K562 (cell line): ENCODE results near the gene NRG2. TPM values are rescaled to one million over a fixed set of nuclear protein-coding genes. Genes with fewer than 3 reads are reported as not detected.

Source experiments
- ATAC-seq: fragments of 200-7000 bp; cut with Tn5 transposase; 3 replicates; pipeline ENCODE4 v1.9.1; 2020; ENCODE audit warnings: moderate library complexity
- BruUV-seq: library from RNA; stranded (reverse); fragments of 400-500 nt; replicated peaks from 2 replicates; lab custom pipeline; 2021; lab: Mats Ljungman, UMichigan
- CTCF ChIA-PET: fragments of 300-600 bp; formaldehyde crosslinking; extraction: SDS; loops from one replicate; lab custom pipeline; 2021; ENCODE audit warnings: low intra/inter-chr PET ratio; lab: Yijun Ruan, JAX
- POLR2A ChIA-PET: fragments of 300-600, 350-650 bp; sonication (Branson Sonifier 250); formaldehyde crosslinking; extraction: SDS; loops from one replicate; lab custom pipeline; 2021; ENCODE audit warnings: antibody characterized with exemption, inconsistent platforms; lab: Yijun Ruan, JAX
- DNase-seq, 4 experiments: peaks; one replicate each; pipeline versions ENCODE4 v3.0.0 to v3.0.0-alpha.2; 2011 to 2018; ENCODE audit warnings: low spot score in 3 of 4, mixed read lengths in 3 of 4; ENCODE audit errors: extremely low read depth in 1 of 4
- FAIRE-seq: peaks from 2 replicates; lab custom pipeline; 2011; peaks lifted over from hg19 to GRCh38; lab: Jason Lieb, UNC
- H2AFZ ChIP-seq: 2 replicates; pipeline ENCODE4 v1.6.0; 2011; ENCODE audit warnings: low read depth, low read length, control low read depth, inconsistent platforms
- H3K27ac ChIP-seq: fragments of 200-600 bp; 3 replicates; pipeline ENCODE4 v1.8.0; 2011; ENCODE audit warnings: low read depth, mild to moderate bottlenecking, control low read depth, inconsistent platforms, low read length, moderate library complexity, mixed read lengths; ENCODE audit errors: extremely low read depth
- H3K27me3 ChIP-seq, 2 experiments: fragments of 300-600 bp in 1 of 2; 2 replicates in 1 of 2; 3 replicates in 1 of 2; pipeline versions ENCODE4 v1.6.0 to v1.8.0; 2011; ENCODE audit warnings: inconsistent platforms in 2 of 2, low read length in 2 of 2, mild to moderate bottlenecking in 1 of 2, mixed read lengths in 1 of 2, moderate library complexity in 1 of 2; ENCODE audit not compliant: control insufficient read depth in 2 of 2, insufficient read depth in 2 of 2
- H3K36me3 ChIP-seq: fragments of 300-600 bp; 3 replicates; pipeline ENCODE4 v1.8.0; 2011; ENCODE audit warnings: mild to moderate bottlenecking, low read length, inconsistent platforms; ENCODE audit not compliant: control insufficient read depth, insufficient read depth
- H3K4me1 ChIP-seq, 2 experiments: fragments of 200-600 bp in 1 of 2; replicated peaks in 1 of 2; 2 replicates in 1 of 2; 3 replicates in 1 of 2; pipeline versions ENCODE4 v1.5.1 to v1.8.0; 2011; ENCODE audit warnings: inconsistent platforms in 2 of 2, low read length in 2 of 2, mild to moderate bottlenecking in 1 of 2, mixed read lengths in 1 of 2, moderate library complexity in 1 of 2; ENCODE audit not compliant: control insufficient read depth in 2 of 2, insufficient read depth in 2 of 2
- H3K4me2 ChIP-seq: 2 replicates; pipeline ENCODE4 v1.6.1; 2011; ENCODE audit warnings: low read length, control low read depth, inconsistent platforms, mixed read lengths; ENCODE audit not compliant: insufficient read depth
- H3K4me3 ChIP-seq: fragments of 200-600 bp; sonication (generic), shearing (Covaris generic); 2 replicates; pipeline ENCODE4 v1.5.1; 2016; ENCODE audit warnings: control low read depth, inconsistent platforms
- H3K79me2 ChIP-seq: fragments of 200-600 bp; 3 replicates; pipeline ENCODE4 v1.8.0; 2011; ENCODE audit warnings: low read length, inconsistent platforms; ENCODE audit not compliant: control insufficient read depth, insufficient read depth
- H3K9ac ChIP-seq, 2 experiments: 2 replicates each; pipeline versions ENCODE4 v1.6.0 to v1.6.1; 2011; ENCODE audit warnings: low read depth in 2 of 2, low read length in 2 of 2, control low read depth in 1 of 2, inconsistent platforms in 1 of 2, mild to moderate bottlenecking in 1 of 2, mixed read lengths in 1 of 2; ENCODE audit not compliant: insufficient read depth in 1 of 2
- H3K9me1 ChIP-seq: one replicate; pipeline ENCODE4 v1.6.0; 2011; ENCODE audit warnings: inconsistent platforms, mild to moderate bottlenecking, low read length, moderate library complexity; ENCODE audit not compliant: control insufficient read depth, insufficient read depth
- H3K9me3 ChIP-seq: replicated peaks from 2 replicates; pipeline ENCODE4 v1.5.1; 2011; ENCODE audit warnings: low read depth, low read length, inconsistent platforms; ENCODE audit not compliant: control insufficient read depth, insufficient read depth
- H4K20me1 ChIP-seq: replicated peaks from 2 replicates; pipeline ENCODE4 v1.6.1; 2011; ENCODE audit warnings: low read length, inconsistent platforms, mixed read lengths; ENCODE audit not compliant: control insufficient read depth, insufficient read depth
- ADNP ChIP-seq: fragments of 200-800 bp; sonication (Bioruptor generic); IDR thresholded peaks from 2 replicates; pipeline ENCODE4 v1.6.1; 2016; ENCODE audit warnings: missing genetic modification characterization, missing compliant biosample characterization
- ETS2 ChIP-seq: IDR thresholded peaks from 2 replicates; pipeline ENCODE4 v1.6.1; 2016; ENCODE audit warnings: borderline replicate concordance, missing genetic modification characterization, mild to moderate bottlenecking, moderate library complexity, missing compliant biosample characterization; ENCODE audit not compliant: poor library complexity, severe bottlenecking
- ILK ChIP-seq: fragments of 450-650 bp; IDR thresholded peaks from 2 replicates; pipeline ENCODE4 v1.6.1; 2016; ENCODE audit warnings: missing genetic modification characterization, low read depth, mild to moderate bottlenecking, missing compliant biosample characterization, moderate library complexity, borderline replicate concordance
- KDM5B ChIP-seq: fragments of 200-600 bp; sonication (generic); IDR thresholded peaks from 2 replicates; pipeline ENCODE4 v1.6.1; 2012; ENCODE audit warnings: low read depth, mild to moderate bottlenecking, moderate library complexity, low read length, control low read depth, inconsistent platforms; ENCODE audit not compliant: insufficient replicate concordance
- MED1 ChIP-seq: sonication (generic); formaldehyde crosslinking; IDR thresholded peaks from 2 replicates; pipeline ENCODE4 v1.8.1; 2023; ENCODE audit warnings: missing genetic modification reagents, borderline replicate concordance
- NCOA2 ChIP-seq, 2 experiments: fragments of 450-650 bp; IDR thresholded peaks; 2 replicates each; pipeline ENCODE4 v1.6.1; 2018; ENCODE audit warnings: mild to moderate bottlenecking in 2 of 2, moderate library complexity in 1 of 2; ENCODE audit not compliant: partially characterized antibody in 2 of 2
- PCBP1 ChIP-seq: fragments of 200-400 bp; formaldehyde crosslinking; IDR thresholded peaks from 2 replicates; pipeline ENCODE4 v1.6.1; 2018; ENCODE audit warnings: mild to moderate bottlenecking, low read depth, low read length; ENCODE audit not compliant: poor library complexity, severe bottlenecking
- ZNF232 ChIP-seq: sonication (generic); formaldehyde crosslinking; IDR thresholded peaks from 2 replicates; pipeline ENCODE4 v1.8.0; 2022; ENCODE audit warnings: mild to moderate bottlenecking, missing genetic modification reagents
- ZNF277 ChIP-seq: fragments of 250-450 bp; sonication (Bioruptor Pico); IDR thresholded peaks from 2 replicates; pipeline ENCODE4 v1.8.0; 2022; ENCODE audit warnings: inconsistent platforms, mild to moderate bottlenecking, moderate library complexity, borderline replicate concordance
- ZNF318 ChIP-seq, 2 experiments: fragments of 450-650 bp; IDR thresholded peaks; 2 replicates each; pipeline ENCODE4 v1.6.1; 2016; ENCODE audit warnings: mild to moderate bottlenecking in 2 of 2, borderline replicate concordance in 1 of 2, low read depth in 1 of 2, moderate library complexity in 1 of 2
- ZNF384 ChIP-seq: IDR thresholded peaks from 2 replicates; pipeline ENCODE4 v1.6.1; 2012; ENCODE audit warnings: low read depth, low read length, improper control_type of control experiment
- ZNF583 ChIP-seq: fragments of 250-450 bp; sonication (Bioruptor Pico); IDR thresholded peaks from 2 replicates; pipeline ENCODE4 v1.4.0; 2020
- ZNF77 ChIP-seq: fragments of 250-450 bp; sonication (Bioruptor Pico); IDR thresholded peaks from 2 replicates; pipeline ENCODE4 v1.5.0; 2020
- WGBS: fragments of 100-300 bp; shearing (Covaris generic); methylation state at CpG from one replicate; pipeline ENCODE4 v1.1.6; 2016; ENCODE audit warnings: low coverage, mixed read lengths; ENCODE audit not compliant: insufficient coverage; ENCODE audit errors: missing lambda C conversion rate; 5-methylcytosine and 5-hydroxymethylcytosine counted together
- in situ Hi-C: fragments of 300-500 bp; cut with MboI; formaldehyde crosslinking; loops from 4 replicates; pipeline ENCODE4 v1.15.0; 2018; ENCODE audit warnings: inconsistent platforms, mixed read lengths
- intact Hi-C: fragments of 100-400 bp; cut with micrococcal nuclease; formaldehyde crosslinking; loops from 2 replicates; pipeline ENCODE4 v1.14.2; 2022
- polyA plus RNA-seq, 8 experiments: library from polyadenylated mRNA; depleted of rRNA in 4 of 8; stranded (reverse) in 5 of 8; unstranded in 3 of 8; fragments of >200 nt; fragmentation: Nextera tagmentation in 2 of 8; fragmentation: Illumina TruSeq in 1 of 8; extraction: Ambion mirVana in 2 of 8; extraction: Trizol in 1 of 8; gene quantifications; 2 replicates each; pipeline versions ENCODE4 v1.2.1 to v1.2.3, GENCODE V29; 2011 to 2014; ENCODE audit warnings: inconsistent platforms in 1 of 8, missing spikeins in 1 of 8
- total RNA-seq, 7 experiments: library from RNA; depleted of rRNA in 6 of 7; stranded (reverse); fragments of >200 nt in 6 of 7; fragmentation: Illumina TruSeq in 2 of 7; extraction: Trizol in 2 of 7; gene quantifications; 2 replicates each; pipeline versions ENCODE4 v1.2.1 to v1.2.3, GENCODE V29; 2011 to 2021; ENCODE audit warnings: low replicate concordance in 1 of 7

Gene NRG2
- total and polyA plus RNA-seq, 9 of the 15 experiments (the other 6 are each of a cell fraction or from before 2014, with no cell fraction given) = not detected

- H3K27ac ChIP-seq = no peak overlapping the region
- no peak for ATAC-seq
- FAIRE-seq = no peak
- H4K20me1 ChIP-seq = no peaks in the 10 kb centered on the region
- 0% methylated on average over 1 of the region's 1 CpG for WGBS
- H3K36me3 ChIP-seq = no peaks in the 10 kb centered on the region
- intact Hi-C loops (no loop called here), in situ Hi-C loops (no loop called here)
- H3K27me3 ChIP-seq = peaks cover 22 to 25% of the 10 kb centered on the region in 2 experiments
- no peak overlapping the region for H3K4me2 ChIP-seq
- no peaks in the 10 kb centered on the region for H3K79me2 ChIP-seq
- H3K4me3 ChIP-seq = no peak overlapping the region
- no peak overlapping the region for H2AFZ ChIP-seq
- BruUV-seq = no TSS peak
- no peak for DNase-seq
- H3K4me1 ChIP-seq = no peaks in the 10 kb centered on the region
- H3K9ac ChIP-seq = no peak overlapping the region
- H3K9me1 ChIP-seq = no peaks in the 10 kb centered on the region
- POLR2A ChIA-PET = interaction anchor here (1.3 kb wide), 1 partner anchor 10 kb away, joined by 4 read pairs; no protein-coding TSS in a partner anchor
- CTCF ChIA-PET = no interaction called here
- no peaks in the 10 kb centered on the region for H3K9me3 ChIP-seq
- no peak for TF ChIP-seq ZNF318 (IDR thresholded peaks at IDR 0.05; ENCODE audit: borderline replicate concordance in 1 of 2, low read depth in 1 of 2)
- no peak for TF ChIP-seq NCOA2 (IDR thresholded peaks at IDR 0.05; ENCODE audit: partially characterized antibody in 2 of 2)
- TF ChIP-seq ADNP (tag) = no peak
- TF ChIP-seq ZNF384 = no peak
- TF ChIP-seq PCBP1 = no peak
- no peak for TF ChIP-seq MED1 (CRISPR knock-in tag)
- no peak for TF ChIP-seq ZNF232 (CRISPR knock-in tag)
- no peak for TF ChIP-seq ZNF77 (CRISPR knock-in tag)
- TF ChIP-seq ETS2 (tag) = no peak
- TF ChIP-seq ZNF583 (CRISPR knock-in tag) = no peak
- no peak for TF ChIP-seq ZNF277
- TF ChIP-seq KDM5B = no peak
- no peak for TF ChIP-seq ILK (tag)
Measured at GRCh38 chr5:139997276-139997675, 45.8 kb downstream of the NRG2 start.
